CD4-positive, alpha-beta T cell treated with Interleukin-17A for 4 hours (primary cell): ENCODE data around the gene NAA80.
"Not testable (repeated sequence)": the region's sequence is repeated elsewhere in the genome, so short reads cannot be mapped to it uniquely, and the experiment has no call there.

ENCODE experiments used
- DNase-seq: peaks from one replicate; pipeline ENCODE4 v3.0.0-alpha.2; 2020; ENCODE audit warnings: mixed read lengths

Gene NAA80

DNA sequence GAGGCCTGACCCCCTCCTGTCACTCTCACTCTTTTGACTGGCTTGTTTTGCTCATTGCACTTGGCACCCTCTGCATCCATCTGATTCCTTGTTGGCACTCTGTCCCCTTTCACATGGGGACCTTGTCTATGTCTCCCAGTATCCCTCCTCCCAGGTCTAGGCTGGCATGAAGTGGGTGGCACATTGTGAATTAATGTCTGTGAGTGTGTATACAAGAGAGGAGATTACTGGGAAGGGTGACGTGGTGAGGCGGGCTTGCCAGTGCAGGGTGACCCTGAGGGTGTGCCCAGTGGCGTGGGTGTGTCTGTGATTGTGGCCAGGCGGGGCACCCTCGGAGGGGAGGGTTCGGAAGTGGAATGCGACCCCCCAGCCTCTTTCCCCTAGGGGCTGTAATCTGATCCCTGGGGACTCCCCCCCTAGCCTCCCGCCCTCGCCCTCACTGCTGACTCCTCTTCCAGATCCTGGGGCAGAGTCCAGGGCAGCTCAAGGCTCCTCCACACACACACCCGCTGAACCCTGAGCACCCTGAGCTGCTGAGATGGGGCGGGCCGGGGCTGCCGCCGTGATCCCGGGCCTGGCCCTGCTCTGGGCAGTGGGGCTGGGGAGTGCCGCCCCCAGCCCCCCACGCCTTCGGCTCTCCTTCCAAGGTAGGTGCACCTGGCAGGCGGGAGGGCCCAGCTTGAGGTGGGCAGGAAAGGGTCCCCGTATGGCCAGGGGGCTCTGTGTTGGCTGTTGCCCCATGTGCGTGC lies 30.3 kb downstream of the NAA80 start, which contains the start of gene SEMA3B:
TSS of gene SEMA3B (plus strand) at position 445 of the 749 bp plus-strand sequence. CDS start at position 539, 94 bp downstream.
- DNase-seq = no peak

DNA sequence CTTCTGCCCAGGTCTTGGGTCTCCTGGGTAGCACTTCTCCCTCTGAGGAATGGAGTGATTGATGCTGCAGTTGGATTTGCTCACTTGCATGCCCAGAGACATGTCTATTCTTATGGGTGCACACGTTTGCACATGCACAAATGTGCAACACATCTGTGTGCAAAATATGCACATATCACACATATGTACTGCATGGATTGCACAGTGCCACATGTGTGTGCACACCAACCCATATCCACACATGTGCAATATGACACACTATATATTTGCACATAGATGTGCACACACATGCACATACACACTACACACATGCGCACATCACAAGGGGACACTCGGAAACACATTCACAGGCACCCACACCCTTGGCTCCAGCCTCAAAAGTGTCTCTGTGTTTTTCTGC lies 30.9 kb downstream of the NAA80 start:
- no peak for DNase-seq

DNA sequence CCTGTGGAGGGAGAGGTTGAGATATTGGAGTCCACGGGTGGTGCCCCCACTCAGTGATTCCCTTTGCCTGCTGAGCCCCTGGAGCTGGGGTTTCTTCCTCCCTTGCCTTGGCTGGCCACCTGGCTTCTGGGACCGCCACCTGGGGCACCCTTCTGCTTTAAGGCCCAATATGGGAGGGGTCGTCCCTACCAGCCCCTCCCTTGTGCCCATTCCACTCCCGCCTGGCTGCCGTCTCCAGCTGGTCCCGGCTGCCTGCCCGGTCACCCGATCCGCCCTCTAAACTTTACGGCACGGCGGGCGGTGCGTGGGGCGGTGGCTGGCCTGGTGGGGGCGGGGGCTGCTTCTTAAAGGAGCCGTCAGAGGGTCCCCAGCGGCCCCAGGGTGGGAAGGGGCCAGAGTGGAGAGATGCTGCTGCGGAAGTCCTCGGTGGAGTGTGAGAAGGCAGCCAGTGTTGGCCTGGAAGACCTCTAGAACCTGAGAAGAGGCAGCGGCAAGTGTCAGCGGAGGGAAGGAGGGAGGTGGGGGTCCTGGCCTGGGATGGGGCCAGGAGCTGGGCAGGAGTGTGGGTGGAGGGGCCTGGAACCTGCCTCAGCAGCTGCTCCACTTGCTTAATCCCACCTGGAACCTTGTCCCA lies 31.8 kb downstream of the NAA80 start:
- DNase-seq = no peak

DNA sequence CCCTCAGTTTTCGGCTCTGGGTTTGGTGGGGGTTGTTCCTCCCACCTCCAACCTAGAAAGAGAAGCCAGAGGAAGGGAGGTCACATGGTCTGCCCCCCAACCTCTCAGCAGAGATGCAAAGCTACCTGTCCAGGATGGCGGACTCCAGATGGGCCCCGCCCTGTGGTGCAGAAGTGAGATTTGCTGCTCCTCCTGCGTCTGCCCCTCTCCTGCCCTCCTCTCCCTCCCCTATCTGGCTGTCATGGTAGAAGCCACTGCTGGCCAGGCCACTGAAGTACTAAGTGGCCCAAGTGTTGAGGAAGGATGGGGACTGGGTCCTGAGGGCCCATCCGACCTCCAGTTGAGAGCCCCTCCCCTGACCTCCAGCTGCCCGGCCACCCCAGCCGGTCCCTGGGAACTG lies 32.4 kb downstream of the NAA80 start:
- no peak for DNase-seq

GRCh38 chr3:50266017-50266416 lies 33.2 kb downstream of the NAA80 start:
- no peak for DNase-seq

- DNase-seq = no peak
Measured at GRCh38 chr3:50265571-50265970, 33.6 kb downstream of the NAA80 start.

DNA sequence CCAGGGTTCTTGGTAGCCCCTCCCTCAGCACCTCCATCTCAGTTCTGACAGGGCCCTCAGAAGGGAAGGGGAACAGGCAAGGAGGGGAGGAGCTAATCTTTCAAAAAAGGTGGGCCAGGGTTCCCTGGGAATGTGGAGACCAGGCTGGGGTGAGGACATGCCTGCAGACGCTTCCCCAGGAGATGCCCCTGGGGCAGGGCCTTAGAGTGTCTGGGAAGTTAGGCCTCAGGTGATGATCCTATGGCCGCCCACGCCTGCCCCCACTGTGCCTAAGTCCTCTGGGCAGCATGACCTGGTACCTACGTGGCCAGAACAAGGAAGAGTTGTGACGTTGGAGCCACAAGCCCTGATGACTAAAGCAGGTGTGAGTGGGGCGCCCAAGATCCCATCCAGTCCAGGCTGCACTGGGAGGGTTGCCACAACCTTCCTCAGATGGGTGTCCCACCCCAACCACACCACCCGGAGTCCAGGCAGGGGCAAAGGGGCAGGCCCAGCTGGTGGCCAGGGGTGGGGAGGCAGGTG lies 34.2 kb downstream of the NAA80 start:
- no peak for DNase-seq

DNA sequence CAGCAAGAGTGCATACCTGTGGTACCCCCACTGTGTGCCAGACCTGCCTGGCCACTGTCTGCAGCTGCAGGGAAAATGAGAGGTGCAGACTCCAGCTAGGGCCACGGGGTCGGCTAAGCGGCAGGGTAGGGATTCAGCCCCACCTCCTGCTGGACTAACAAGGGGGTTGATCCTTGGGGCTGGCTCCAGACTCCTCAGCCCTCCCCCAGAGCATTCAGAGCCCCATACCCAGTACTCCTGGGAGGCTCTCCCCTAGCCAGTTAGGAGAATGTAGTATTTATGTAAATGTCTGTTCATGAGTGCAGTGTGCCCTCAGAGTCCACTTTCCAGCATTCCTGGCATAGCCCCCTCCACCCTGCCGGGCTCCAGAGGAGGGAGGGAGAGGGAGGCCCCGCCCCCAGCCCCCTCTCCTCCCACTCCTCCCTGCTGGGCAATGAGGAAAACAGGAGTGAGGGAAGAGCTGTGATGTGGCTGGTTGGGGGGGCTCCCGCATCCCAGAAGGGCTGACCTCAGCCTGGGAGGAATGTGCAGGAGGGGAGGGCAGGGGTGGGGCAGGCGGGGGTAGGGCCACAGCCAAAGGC lies 34.7 kb downstream of the NAA80 start:
- no peak for DNase-seq

- no peak for DNase-seq
Measured at GRCh38 chr3:50263478-50264382, 35.5 kb downstream of the NAA80 start.

- no peak for DNase-seq
Measured at GRCh38 chr3:50262778-50263177, 36.4 kb downstream of the NAA80 start.

DNA sequence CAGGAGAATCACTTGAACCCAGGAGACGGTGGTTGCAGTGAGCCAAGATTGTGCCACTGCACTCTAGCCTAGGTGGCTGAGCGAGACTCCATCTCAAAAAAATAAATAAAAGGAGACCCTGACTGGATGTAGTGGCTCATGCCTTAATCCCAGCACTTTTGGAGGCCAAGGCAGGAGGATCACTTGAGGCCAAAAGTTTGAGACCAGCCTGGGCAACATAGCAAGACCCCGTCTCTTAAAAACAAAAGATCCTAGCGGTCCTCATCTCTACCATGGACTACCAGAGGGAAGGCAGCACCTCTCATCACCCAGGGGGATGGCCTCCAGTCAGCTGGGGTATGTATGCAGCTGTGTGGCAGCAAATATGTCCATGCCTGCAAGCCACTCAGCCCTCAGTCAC lies 37.0 kb downstream of the NAA80 start:
- DNase-seq = not testable (repeated sequence)

GRCh38 chr3:50261505-50261904 lies 37.7 kb downstream of the NAA80 start:
- DNase-seq = no peak

GRCh38 chr3:50260942-50261441 lies 38.2 kb downstream of the NAA80 start:
- no peak for DNase-seq

- peak; percentile 86 for DNase-seq
Measured at GRCh38 chr3:50260027-50260941, 38.9 kb downstream of the NAA80 start.

- no peak for DNase-seq
Measured at GRCh38 chr3:50259432-50260026, 39.7 kb downstream of the NAA80 start.

- DNase-seq = no peak
Measured at GRCh38 chr3:50258979-50259378, 40.2 kb downstream of the NAA80 start.

- DNase-seq = no peak
Measured at GRCh38 chr3:50258029-50258680, 41.0 kb downstream of the NAA80 start.

- DNase-seq = peak; percentile 58
Measured at GRCh38 chr3:50256978-50257890, 42.0 kb downstream of the NAA80 start.

DNA sequence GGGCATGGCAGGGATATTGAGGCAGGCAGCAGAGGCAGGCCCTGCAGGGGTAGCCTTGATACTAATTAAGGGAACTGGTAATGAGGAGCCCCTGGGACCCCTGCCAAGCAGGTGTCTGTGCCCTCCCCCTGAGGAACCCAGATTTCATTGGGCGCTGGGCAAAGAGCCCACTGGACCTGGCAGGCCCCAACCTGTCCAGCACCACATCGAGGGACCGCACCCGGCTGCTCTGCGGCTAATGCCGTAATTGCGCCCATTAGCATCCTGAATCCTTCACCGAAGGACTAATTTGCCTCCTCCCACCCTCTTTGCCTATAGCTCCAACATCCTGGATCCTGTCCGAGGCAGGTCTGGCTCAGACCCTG lies 44.0 kb downstream of the NAA80 start:
- no peak for DNase-seq
